KMS-11 (cell line): ENCODE results near the gene ATP5PO.

Source experiments
- H2AFZ ChIP-seq: fragments of 200-600 bp; sonication (generic); 2 replicates; pipeline ENCODE4 v1.6.1; 2016; ENCODE audit warnings: antibody characterized with exemption, mixed run types, low read depth
- H3K27ac ChIP-seq: fragments of 200-600 bp; sonication (generic); 2 replicates; pipeline ENCODE4 v1.6.1; 2016; ENCODE audit warnings: mild to moderate bottlenecking, mixed run types
- H3K27me3 ChIP-seq: fragments of 200-600 bp; sonication (generic); 2 replicates; pipeline ENCODE4 v1.6.1; 2017; ENCODE audit warnings: mild to moderate bottlenecking, low read depth, mixed run types, moderate library complexity; ENCODE audit not compliant: insufficient read depth
- H3K36me3 ChIP-seq: fragments of 200-600 bp; sonication (generic); 2 replicates; pipeline ENCODE4 v1.6.1; 2017; ENCODE audit warnings: mild to moderate bottlenecking, mixed run types; ENCODE audit not compliant: insufficient read depth
- H3K4me1 ChIP-seq: fragments of 200-600 bp; sonication (generic); 2 replicates; pipeline ENCODE4 v1.6.1; 2016; ENCODE audit warnings: mild to moderate bottlenecking, low read depth, mixed run types; ENCODE audit not compliant: poor library complexity, severe bottlenecking
- H3K4me2 ChIP-seq: fragments of 200-600 bp; sonication (generic); 2 replicates; pipeline ENCODE4 v1.7.0; 2016; ENCODE audit warnings: mild to moderate bottlenecking, mixed run types
- H3K4me3 ChIP-seq: fragments of 200-600 bp; sonication (generic); IDR thresholded peaks from 2 replicates; pipeline ENCODE4 v1.6.1; 2017; ENCODE audit warnings: low read depth, low read length, mixed read lengths; ENCODE audit not compliant: insufficient read depth
- H3K79me2 ChIP-seq: fragments of 200-600 bp; sonication (generic); 2 replicates; pipeline ENCODE4 v1.6.1; 2016; ENCODE audit warnings: low read depth, mixed run types; ENCODE audit not compliant: insufficient read depth
- H3K9ac ChIP-seq: fragments of 200-600 bp; sonication (generic); 2 replicates; pipeline ENCODE4 v1.6.1; 2016; ENCODE audit warnings: mild to moderate bottlenecking, mixed run types
- H4K20me1 ChIP-seq: fragments of 200-600 bp; sonication (generic); 2 replicates; pipeline ENCODE4 v1.6.1; 2016; ENCODE audit warnings: mild to moderate bottlenecking, mixed run types; ENCODE audit not compliant: insufficient read depth
- TF ChIP-seq, protein P1 (sequence below): fragments of 200-600 bp; sonication (generic); conservative IDR thresholded peaks from 2 replicates; pipeline ENCODE4 v1.6.1; 2017; ENCODE audit warnings: low read depth, mild to moderate bottlenecking, antibody characterized with exemption, low read length, moderate library complexity, mixed read lengths

The ATP5PO gene

DNA sequence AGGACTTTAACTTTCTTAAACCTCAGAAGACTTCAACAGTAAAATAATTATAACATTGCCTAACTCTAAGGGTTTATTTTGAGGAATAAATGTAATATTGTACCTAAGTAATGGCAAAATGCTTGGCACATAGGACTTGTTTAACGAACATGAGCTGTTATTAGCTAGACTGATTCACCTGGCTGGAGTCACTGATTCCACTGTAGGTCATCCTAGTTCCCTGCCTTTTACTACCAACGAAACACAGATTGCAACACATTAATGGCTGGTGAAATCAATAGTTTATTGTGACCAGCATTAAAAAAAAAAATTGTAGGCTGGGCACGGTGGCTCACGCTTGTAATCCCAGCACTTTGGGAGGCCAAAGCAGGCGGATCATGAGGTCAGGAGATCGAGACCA lies 45.5 kb upstream of the ATP5PO start:
- Histone ChIP-seq H3K4me3 (no peak overlapping the region), H4K20me1 (no peaks in the 10 kb centered on the region), H3K79me2 (no peaks in the 10 kb centered on the region), H3K4me1 (no peaks in the 10 kb centered on the region), H3K9ac (no peak overlapping the region), H2AFZ (no peak overlapping the region), H3K4me2 (no peak overlapping the region), H3K36me3 (no peaks in the 10 kb centered on the region), H3K27ac (no peak overlapping the region), H3K27me3 (no peaks in the 10 kb centered on the region)
- TF ChIP-seq, protein P1, sequence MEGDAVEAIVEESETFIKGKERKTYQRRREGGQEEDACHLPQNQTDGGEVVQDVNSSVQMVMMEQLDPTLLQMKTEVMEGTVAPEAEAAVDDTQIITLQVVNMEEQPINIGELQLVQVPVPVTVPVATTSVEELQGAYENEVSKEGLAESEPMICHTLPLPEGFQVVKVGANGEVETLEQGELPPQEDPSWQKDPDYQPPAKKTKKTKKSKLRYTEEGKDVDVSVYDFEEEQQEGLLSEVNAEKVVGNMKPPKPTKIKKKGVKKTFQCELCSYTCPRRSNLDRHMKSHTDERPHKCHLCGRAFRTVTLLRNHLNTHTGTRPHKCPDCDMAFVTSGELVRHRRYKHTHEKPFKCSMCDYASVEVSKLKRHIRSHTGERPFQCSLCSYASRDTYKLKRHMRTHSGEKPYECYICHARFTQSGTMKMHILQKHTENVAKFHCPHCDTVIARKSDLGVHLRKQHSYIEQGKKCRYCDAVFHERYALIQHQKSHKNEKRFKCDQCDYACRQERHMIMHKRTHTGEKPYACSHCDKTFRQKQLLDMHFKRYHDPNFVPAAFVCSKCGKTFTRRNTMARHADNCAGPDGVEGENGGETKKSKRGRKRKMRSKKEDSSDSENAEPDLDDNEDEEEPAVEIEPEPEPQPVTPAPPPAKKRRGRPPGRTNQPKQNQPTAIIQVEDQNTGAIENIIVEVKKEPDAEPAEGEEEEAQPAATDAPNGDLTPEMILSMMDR: no peak

DNA sequence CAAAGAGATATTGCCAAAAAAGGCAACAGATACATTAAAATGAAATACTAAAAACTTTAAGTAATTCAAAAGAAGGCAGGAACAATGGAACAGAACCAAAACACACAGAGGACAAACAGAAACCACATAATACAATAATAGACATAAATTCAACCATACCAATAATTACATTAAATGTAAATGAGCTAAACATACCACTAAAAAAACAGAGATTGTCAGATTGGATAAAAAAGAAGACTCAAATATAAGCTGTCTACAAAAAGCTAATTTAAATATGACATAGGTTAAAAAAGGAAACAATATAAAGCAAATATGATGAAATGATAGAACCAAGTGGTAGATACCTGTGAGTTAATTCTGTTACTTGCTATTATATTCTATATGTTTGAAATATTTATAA lies 44.1 kb upstream of the ATP5PO start:
- Histone ChIP-seq H3K4me3 (no peak overlapping the region), H4K20me1 (no peaks in the 10 kb centered on the region), H3K79me2 (no peaks in the 10 kb centered on the region)

DNA sequence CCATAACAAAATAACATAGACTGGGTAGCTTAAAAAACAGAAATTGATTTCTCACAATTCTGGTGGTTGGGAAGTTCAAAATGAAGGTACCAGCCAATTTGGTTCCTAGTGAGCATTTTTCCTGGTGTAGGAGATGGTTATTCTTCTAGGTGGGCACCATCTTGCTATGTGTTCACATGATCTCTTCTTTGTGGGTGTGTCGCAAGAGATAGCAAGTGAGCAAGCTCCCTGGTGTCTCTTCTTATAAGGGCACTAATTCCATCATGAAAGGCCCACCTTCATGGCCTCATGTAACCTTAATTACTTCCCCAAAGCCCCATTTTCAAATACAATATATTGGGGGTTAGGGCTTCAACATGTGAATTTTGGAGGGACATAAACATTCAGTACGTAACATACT lies 38.8 kb upstream of the ATP5PO start:
- Histone ChIP-seq H3K36me3 (no peaks in the 10 kb centered on the region), H3K4me1 (no peaks in the 10 kb centered on the region), H3K27me3 (no peaks in the 10 kb centered on the region), H3K79me2 (no peaks in the 10 kb centered on the region), H3K27ac (no peak overlapping the region), H3K9ac (no peak overlapping the region), H3K4me2 (no peak overlapping the region), H4K20me1 (no peaks in the 10 kb centered on the region), H3K4me3 (no peak overlapping the region), H2AFZ (no peak overlapping the region)
- TF ChIP-seq, protein P1: no peak

More for the DNA sequence above, 44.1 kb upstream of the ATP5PO start:
- no peak overlapping the region for H3K4me2 ChIP-seq
- H3K27me3 ChIP-seq: no peaks in the 10 kb centered on the region
- no peak overlapping the region for H2AFZ ChIP-seq
- H3K27ac ChIP-seq: no peak overlapping the region
- no peak overlapping the region for H3K9ac ChIP-seq
- TF ChIP-seq, protein P1: no peak
- no peaks in the 10 kb centered on the region for H3K4me1 ChIP-seq
- no peaks in the 10 kb centered on the region for H3K36me3 ChIP-seq

DNA sequence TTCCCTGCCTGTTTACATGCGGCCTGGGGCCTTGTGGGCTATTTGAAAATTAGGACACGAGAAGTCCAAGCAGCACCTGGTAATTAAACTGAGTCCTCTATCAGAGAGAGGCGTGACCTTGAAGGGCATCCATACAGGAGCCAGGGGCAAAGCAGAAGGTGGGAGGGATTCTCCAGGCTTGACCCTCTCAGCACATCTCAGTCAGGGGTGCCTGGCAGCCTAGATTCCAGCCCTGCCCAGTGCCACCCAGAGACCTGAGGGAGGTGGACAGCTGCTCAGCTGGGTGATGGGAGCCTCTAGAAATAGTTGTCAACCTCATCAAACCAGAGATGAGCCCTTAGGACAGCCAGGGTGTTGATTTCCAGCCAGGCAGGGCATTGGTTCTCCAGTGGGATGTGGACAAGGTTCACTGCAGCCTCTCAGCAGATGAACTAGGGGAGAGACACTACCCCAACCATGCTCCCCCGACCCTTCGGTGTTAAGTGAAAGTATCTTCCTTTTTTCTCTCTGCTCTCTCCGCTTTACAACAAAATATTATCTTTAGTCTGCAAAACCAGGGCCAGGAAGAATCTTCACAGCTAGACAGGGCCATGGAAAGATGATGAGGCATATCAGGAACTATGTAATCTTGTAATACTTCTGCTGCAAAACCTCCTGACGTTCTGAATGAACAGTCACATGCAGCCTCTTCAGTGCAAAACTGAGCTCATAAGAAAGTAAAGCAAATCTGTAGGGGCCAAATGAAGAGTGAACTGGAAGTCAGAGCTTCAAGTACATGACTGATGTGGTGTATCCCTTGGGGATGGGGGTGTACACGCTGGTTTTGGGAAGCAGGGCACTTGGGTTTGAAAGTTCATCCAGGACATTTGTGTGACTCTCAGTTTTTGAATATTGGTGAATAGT lies 35.9 kb upstream of the ATP5PO start:
- Histone ChIP-seq H3K4me3 (no peak overlapping the region), H3K4me2 (no peak overlapping the region), H3K27me3 (no peaks in the 10 kb centered on the region), H4K20me1 (no peaks in the 10 kb centered on the region), H3K4me1 (peaks cover 21% of the 10 kb centered on the region), H3K79me2 (no peaks in the 10 kb centered on the region), H2AFZ (no peak overlapping the region), H3K36me3 (no peaks in the 10 kb centered on the region), H3K9ac (no peak overlapping the region), H3K27ac (no peak overlapping the region)
- TF ChIP-seq, protein P1: no peak
